ENCODE measurements around the gene SLC6A12. TPM values are rescaled to one million over a fixed set of nuclear protein-coding genes. Genes with fewer than 3 reads are reported as not detected.

SLC6A12 gene
- total RNA-seq, 2 experiments from 2014 or later = not detected

DNA sequence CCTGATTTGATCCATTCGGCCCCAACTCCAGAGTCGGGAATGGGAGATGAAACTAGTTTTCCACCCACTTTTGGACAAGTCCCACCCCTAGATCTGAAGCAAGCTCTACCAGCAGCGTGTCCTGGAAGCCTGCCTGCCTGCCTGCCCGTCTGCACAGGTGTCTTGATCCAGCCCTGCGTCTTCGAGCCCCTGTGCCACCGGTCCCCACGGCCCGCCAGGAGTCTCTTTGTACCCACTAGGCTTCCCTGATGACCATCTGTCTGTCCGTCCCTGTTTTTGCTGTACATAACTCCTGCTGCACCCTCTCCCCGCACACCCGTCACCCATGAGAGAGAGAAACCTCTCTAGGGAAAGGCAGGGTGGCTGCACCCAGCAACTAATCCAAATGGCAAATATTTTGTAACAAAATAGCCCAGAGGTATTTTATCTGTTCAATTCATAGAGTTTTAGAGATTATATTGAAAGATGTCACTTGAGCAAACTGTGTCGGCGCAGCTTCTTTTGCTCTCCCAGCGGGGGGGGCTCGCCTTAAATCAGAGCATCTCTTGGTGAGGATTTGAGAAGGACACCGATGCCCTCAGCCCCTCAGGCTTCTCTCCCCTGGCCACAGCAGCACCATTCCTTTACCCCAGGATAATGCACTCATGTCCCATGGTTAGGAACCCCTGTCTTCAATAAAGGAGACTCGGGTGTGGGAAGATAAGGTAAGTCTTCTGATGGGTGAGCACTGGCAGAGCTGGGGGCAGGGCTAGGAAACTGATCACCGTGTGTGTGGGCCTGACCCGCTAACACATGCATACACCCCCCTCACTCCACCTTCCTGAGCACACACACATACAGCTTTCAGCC lies 35.8 kb downstream of the SLC6A12 start:
- no peak for DNase-seq
- Mint-ChIP-seq H3K4me3 (no peak overlapping the region), H3K27me3 (ENCODE audit: low read depth) (peaks cover 2% of the 10 kb centered on the region), H3K4me1 (ENCODE audit: low read depth) (peaks cover 13% of the 10 kb centered on the region), H3K36me3 (ENCODE audit: low read depth) (no peaks in the 10 kb centered on the region), H3K27ac (no peak overlapping the region), H3K9me3 (ENCODE audit: insufficient read depth) (no peaks in the 10 kb centered on the region)
- ATAC-seq = no peak
- ChIA-PET CTCF (no interaction called here), POLR2A (no interaction called here)

DNA sequence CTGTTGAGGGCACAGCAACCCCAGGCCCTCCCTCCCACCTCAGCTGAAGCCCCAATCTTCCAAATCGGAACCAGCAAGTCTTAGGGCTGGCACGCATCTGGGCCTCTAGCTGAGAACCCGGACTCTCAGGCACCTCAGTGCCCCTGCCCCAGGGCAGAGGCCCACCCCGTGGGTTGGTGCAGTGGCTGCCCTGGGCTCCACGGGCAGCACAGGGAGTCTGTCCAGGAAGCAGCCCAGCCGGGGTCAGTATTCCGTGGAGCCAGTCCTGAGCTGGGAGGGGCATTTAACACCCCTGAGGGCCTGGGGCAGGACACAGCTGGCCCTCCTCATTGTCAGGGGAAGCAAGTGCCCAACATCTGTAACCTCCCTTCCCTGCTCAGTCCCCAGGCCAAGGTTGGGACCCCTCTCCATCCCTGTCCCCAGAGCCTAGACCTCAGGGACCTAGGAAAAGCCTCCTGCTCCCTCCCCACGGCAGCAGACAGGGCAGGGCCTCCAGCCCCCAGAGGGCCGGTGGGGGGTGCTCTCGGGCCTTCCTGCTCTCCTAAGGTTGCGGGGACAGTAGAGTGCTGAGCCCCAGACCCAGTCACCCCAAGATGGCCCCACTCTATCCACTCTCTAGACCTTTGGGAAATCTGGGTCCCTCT lies 36.5 kb downstream of the SLC6A12 start:
- H3K27me3 Mint-ChIP-seq (ENCODE audit: low read depth) = no peaks in the 10 kb centered on the region
- H3K4me1 Mint-ChIP-seq (ENCODE audit: low read depth) = peaks cover 13% of the 10 kb centered on the region
- ATAC-seq = no peak
- no peak overlapping the region for H3K27ac Mint-ChIP-seq
- no peak overlapping the region for H3K4me3 Mint-ChIP-seq
- H3K36me3 Mint-ChIP-seq (ENCODE audit: low read depth) = no peaks in the 10 kb centered on the region
- DNase-seq = no peak
- H3K9me3 Mint-ChIP-seq (ENCODE audit: insufficient read depth) = no peaks in the 10 kb centered on the region
- CTCF ChIA-PET = no interaction called here
- POLR2A ChIA-PET = no interaction called here

DNA sequence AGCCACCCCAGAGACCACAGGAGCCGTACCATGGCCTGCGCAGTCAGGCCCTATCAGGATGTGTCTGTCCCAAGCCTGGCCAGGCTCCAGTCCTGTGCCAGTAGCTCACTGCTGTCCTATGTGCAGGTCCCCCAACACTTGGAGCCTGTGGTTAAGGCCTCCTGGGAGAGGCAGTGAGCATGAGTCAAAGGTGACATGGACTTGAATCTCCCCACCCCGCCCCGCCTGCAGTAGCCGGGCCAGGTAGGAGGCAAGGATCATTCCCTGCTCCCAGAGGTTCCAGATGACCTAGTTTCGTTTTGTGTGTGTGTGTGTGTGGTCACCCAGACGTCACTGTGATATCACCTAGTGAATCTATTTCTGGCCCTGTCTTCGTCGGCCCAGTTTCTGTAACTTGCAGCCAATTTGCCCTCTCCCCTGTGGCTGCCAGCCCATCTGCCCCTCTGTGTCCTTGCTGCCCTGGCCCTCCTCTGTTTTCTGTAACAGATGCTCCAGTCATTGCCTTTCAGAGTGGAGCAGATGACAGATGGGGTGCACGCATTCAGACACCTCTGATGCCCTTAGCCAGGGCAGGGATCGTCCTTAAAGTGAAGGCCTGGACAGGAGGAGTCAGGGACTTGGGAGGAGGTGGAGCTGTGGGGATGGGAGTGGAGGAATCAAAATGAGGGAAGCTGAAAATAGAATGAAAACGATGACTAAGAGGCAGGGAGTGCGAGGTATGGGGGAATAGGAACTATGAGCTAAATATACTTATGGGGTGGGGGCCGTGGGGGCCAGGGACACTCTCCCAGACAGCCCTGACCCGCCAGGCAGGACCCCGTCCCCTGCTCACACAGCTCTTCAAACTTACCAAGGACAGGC lies 37.4 kb downstream of the SLC6A12 start:
- H3K4me3 Mint-ChIP-seq = no peak overlapping the region
- H3K36me3 Mint-ChIP-seq (ENCODE audit: low read depth) = no peaks in the 10 kb centered on the region
- DNase-seq (no peak), ATAC-seq (no peak)
- H3K27ac Mint-ChIP-seq = no peak overlapping the region
- POLR2A ChIA-PET = no interaction called here
- H3K9me3 Mint-ChIP-seq (ENCODE audit: insufficient read depth) = no peaks in the 10 kb centered on the region
- CTCF ChIA-PET = no interaction called here
- peaks cover 13% of the 10 kb centered on the region for H3K4me1 Mint-ChIP-seq (ENCODE audit: low read depth)
- H3K27me3 Mint-ChIP-seq (ENCODE audit: low read depth) = no peaks in the 10 kb centered on the region

DNA sequence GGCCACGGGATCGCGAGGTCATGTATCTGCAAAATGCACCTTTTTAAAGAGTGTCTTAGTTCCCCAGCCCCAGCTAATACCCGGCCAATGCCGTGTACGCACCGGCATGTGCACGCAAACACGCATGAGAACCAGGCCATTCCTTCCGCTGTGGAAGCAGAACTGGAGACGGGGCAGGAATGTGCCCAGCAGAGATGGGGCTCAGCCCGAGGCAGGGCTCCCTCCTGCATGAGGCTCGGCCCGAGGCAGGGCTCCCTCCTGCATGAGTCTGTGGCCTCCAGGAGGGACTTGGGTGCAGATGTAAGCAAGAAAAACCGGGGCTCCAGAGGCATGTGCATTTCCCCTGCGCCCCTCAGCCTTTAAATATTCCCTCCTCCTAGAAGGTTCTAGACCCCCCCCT lies 38.2 kb downstream of the SLC6A12 start:
- ChIA-PET CTCF (no interaction called here), POLR2A (no interaction called here)
- Mint-ChIP-seq H3K27me3 (ENCODE audit: low read depth) (no peaks in the 10 kb centered on the region), H3K27ac (no peak overlapping the region), H3K9me3 (ENCODE audit: insufficient read depth) (no peaks in the 10 kb centered on the region), H3K4me3 (no peak overlapping the region), H3K36me3 (ENCODE audit: low read depth) (no peaks in the 10 kb centered on the region), H3K4me1 (ENCODE audit: low read depth) (peaks cover 11% of the 10 kb centered on the region)
- no peak for ATAC-seq
- no peak for DNase-seq

DNA sequence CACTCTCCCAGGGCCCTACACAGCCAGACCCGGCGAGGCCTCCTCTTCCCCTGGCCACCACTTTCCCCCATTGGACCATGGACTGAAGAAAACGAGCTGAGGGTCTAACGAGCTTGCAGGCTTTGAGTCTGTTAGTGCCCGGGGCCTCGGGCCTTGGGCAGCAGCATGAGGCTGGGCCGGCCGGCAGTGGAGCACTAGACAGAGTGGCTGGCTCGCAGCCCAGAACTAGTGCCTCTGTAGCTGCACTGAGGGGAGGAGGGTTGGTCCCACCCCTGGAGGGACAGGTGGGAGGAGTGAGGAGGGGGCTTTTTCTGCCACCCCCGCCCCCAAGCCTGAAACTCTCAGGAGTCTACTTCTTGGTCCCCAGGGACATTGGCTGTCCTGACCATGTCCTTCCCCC lies 38.7 kb downstream of the SLC6A12 start:
- ATAC-seq (no peak), DNase-seq (no peak)
- H3K36me3 Mint-ChIP-seq (ENCODE audit: low read depth) = no peaks in the 10 kb centered on the region
- no peak overlapping the region for H3K4me3 Mint-ChIP-seq
- H3K27ac Mint-ChIP-seq = no peak overlapping the region
- peaks cover 6% of the 10 kb centered on the region for H3K4me1 Mint-ChIP-seq (ENCODE audit: low read depth)
- POLR2A ChIA-PET = no interaction called here
- no peaks in the 10 kb centered on the region for H3K9me3 Mint-ChIP-seq (ENCODE audit: insufficient read depth)
- CTCF ChIA-PET = no interaction called here
- H3K27me3 Mint-ChIP-seq (ENCODE audit: low read depth) = no peaks in the 10 kb centered on the region

DNA sequence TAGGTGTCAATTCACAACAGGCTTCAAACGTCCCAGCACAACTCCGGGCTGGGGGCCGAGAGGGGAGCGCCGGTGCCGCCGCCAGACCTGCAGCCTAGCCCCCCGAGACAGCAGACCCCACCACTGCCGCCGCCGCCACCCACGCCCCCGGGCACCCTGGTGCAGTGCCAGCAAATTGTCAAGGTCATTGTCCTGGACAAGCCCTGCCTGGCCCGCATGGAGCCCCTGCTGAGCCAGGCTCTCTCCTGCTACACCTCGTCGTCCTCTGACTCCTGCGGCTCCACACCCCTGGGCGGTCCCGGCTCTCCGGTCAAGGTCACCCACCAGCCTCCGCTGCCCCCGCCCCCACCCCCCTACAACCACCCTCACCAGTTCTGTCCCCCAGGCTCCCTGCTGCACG lies 39.4 kb downstream of the SLC6A12 start:
- no peaks in the 10 kb centered on the region for H3K27me3 Mint-ChIP-seq (ENCODE audit: low read depth)
- no peak overlapping the region for H3K4me3 Mint-ChIP-seq
- H3K36me3 Mint-ChIP-seq (ENCODE audit: low read depth) = no peaks in the 10 kb centered on the region
- H3K4me1 Mint-ChIP-seq (ENCODE audit: low read depth) = peaks cover 3% of the 10 kb centered on the region
- H3K27ac Mint-ChIP-seq = no peak overlapping the region
- ChIA-PET CTCF (no interaction called here), POLR2A (no interaction called here)
- H3K9me3 Mint-ChIP-seq (ENCODE audit: insufficient read depth) = no peaks in the 10 kb centered on the region
- DNase-seq (no peak), ATAC-seq (no peak)

DNA sequence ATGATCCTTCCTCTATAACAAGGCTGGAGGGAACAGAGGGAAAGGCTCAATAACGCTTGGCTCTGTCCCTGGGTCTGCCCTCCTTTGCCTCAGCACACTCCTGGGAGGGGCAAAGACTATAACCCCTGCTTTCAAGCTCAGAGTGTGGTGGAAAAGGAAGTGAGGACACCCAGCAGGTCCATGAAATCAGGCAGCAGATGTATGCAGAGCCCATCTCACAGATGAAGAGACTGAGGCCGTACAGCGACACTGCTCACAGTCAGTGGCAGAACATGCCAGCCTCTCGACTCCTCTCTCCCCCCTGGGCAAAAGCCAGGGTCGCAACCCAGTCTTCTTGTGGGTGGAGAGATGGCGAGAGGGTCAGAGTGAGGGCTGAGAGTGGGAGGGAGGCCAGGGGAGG lies 39.8 kb downstream of the SLC6A12 start:
- CTCF ChIA-PET = no interaction called here
- ATAC-seq = no peak
- H3K27me3 Mint-ChIP-seq (ENCODE audit: low read depth) = no peaks in the 10 kb centered on the region

DNA sequence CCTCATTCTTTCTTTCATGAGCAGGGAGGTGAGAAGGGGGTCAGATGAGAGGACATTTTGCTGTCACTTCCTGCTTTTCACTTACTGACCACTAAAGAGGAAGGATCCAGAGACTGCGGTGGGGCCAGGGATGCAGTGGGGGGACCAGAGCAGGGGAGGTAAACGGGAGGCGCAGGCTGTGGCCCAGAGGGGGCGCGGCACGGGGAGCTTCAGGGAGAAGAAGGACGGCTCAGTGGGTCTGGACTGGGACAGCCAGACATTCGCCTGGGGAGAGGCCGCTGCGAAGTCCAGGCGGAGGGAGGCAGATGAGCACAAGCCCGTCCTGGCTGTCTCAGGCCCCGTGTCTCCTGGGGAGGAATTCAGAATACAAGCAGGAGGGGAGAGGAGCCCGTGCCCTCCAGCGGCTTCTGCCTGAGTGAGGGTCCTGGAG lies 41.2 kb downstream of the SLC6A12 start:
- Mint-ChIP-seq H3K36me3 (ENCODE audit: low read depth) (no peaks in the 10 kb centered on the region), H3K27ac (no peak overlapping the region), H3K27me3 (ENCODE audit: low read depth) (no peaks in the 10 kb centered on the region), H3K4me1 (ENCODE audit: low read depth) (peaks cover 21% of the 10 kb centered on the region), H3K4me3 (no peak overlapping the region), H3K9me3 (ENCODE audit: insufficient read depth) (no peaks in the 10 kb centered on the region)
- ChIA-PET CTCF (no interaction called here), POLR2A (no interaction called here)
- DNase-seq = no peak
- no peak for ATAC-seq

More for the DNA sequence above, 39.8 kb downstream of the SLC6A12 start:
- Mint-ChIP-seq H3K4me1 (ENCODE audit: low read depth) (peaks cover 7% of the 10 kb centered on the region), H3K36me3 (ENCODE audit: low read depth) (no peaks in the 10 kb centered on the region), H3K9me3 (ENCODE audit: insufficient read depth) (no peaks in the 10 kb centered on the region), H3K4me3 (no peak overlapping the region), H3K27ac (no peak overlapping the region)
- POLR2A ChIA-PET = no interaction called here
- no peak for DNase-seq

DNA sequence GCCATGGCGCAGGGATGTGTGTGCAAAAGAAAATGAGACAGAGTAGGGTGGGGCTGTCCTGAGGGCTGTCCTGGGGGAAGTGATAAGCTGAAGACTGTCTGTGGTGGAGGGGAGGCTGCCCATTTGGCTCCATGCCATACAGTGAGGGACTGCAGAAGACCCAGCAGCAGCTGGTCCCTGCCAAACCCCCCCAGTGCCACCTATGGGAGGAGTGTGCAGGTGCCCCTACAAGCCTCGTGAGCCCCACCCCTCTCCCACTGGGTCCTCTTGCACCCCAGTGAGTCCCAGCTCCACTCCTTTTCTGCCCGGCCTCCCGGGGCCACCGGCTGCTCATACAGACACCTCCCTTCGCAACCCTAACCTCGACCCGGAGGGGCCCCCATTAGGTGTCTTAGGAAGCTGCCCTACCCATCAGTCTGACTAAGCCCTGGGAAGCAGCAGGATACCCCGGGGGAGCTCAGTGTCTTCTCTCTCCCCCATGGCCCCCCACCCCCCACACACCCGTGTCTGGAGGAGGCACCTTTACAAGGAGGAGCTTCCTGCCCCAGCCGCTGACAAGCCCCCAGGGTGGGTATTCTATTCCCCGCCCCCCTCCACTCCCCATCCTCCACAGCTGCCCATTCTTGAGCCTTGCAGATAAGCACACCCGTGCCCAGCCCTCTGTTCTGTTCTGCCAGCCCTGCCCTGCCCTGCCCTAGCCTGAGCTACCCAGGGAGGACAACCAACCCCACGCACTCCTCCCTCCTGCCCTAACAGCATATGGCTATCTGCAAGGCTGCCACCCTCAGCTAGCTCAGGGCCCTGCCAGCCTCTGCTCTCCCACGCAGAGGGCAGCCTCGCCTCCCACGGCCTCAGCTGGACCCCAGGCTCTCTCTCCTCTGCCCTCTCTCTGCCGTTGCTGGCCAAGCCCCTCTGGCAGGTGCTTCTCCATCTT lies 41.9 kb downstream of the SLC6A12 start:
- H3K27me3 Mint-ChIP-seq (ENCODE audit: low read depth) = no peaks in the 10 kb centered on the region
- POLR2A ChIA-PET = no interaction called here
- no peak overlapping the region for H3K4me3 Mint-ChIP-seq
- H3K4me1 Mint-ChIP-seq (ENCODE audit: low read depth) = peaks cover 23% of the 10 kb centered on the region
- no peak for ATAC-seq
- H3K9me3 Mint-ChIP-seq (ENCODE audit: insufficient read depth) = no peaks in the 10 kb centered on the region
- no peak for DNase-seq
- no peaks in the 10 kb centered on the region for H3K36me3 Mint-ChIP-seq (ENCODE audit: low read depth)
- no peak overlapping the region for H3K27ac Mint-ChIP-seq
- CTCF ChIA-PET = no interaction called here

DNA sequence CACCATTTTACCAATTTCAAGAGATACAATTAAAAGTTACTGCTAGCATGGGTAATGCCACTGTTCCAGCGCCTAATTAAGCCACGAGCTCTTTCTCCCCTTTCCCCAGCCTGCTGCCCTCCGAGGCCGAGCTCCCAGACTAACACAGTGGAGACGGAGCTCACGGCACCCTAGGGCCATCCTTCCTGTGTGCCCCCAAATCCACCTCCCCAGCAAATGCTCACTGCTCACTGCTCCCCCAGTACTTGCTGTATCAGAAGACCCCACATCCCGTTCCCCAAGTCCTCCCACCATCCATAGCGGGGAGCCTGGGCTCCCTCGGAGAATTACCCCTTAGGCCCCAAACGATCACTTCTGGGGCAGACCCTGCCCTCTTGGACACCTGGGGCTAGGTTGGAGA lies 42.7 kb downstream of the SLC6A12 start:
- DNase-seq = no peak
- peaks cover 29% of the 10 kb centered on the region for H3K4me1 Mint-ChIP-seq (ENCODE audit: low read depth)
- ATAC-seq = no peak
- CTCF ChIA-PET = no interaction called here
- no peaks in the 10 kb centered on the region for H3K9me3 Mint-ChIP-seq (ENCODE audit: insufficient read depth)
- no peak overlapping the region for H3K4me3 Mint-ChIP-seq
- H3K36me3 Mint-ChIP-seq (ENCODE audit: low read depth) = no peaks in the 10 kb centered on the region
- POLR2A ChIA-PET = no interaction called here
- no peak overlapping the region for H3K27ac Mint-ChIP-seq
- no peaks in the 10 kb centered on the region for H3K27me3 Mint-ChIP-seq (ENCODE audit: low read depth)

DNA sequence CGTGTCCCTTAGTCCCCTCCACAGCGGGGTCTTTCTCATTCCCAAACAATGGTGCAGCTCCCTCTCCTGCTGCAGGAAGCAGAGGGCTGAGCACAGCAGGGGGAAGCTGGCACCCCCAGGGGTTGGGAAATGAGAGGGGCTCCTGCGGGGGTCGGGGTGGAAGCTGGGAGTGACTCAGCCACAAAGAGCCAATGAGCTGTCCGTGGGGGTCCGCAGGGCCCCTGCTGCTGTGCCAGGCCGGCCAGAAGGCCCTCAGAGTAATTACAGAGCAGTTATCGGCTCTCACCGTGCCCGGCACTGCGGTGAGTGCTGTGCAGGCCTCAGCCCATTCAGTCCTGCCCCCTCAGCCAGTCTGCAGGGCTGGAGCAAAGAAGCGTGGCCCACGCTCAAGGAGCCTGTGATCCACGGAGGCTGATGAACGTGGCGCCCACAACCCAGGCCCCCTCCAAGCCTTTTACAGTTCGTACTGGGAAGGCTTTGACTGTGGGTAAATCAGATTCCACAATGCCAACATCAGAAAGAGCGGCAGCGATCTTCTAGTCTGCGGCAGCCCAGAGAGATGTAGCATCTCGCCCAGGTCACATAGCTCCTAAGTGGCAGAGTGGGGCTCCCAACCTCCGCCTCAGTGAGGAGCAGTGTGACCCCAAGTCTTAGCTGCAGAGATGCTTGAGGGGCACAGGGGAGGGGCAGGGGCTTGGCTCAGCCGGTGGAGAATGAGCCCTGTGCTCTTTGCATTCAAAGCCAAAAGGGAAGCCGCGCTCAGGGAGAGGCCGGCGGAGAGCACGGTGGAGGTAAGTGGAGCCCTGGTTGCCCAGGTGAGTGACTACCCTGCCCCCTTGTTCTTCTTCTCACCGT lies 43.4 kb downstream of the SLC6A12 start:
- Mint-ChIP-seq H3K36me3 (ENCODE audit: low read depth) (no peaks in the 10 kb centered on the region), H3K4me1 (ENCODE audit: low read depth) (peaks cover 29% of the 10 kb centered on the region), H3K27me3 (ENCODE audit: low read depth) (no peaks in the 10 kb centered on the region), H3K9me3 (ENCODE audit: insufficient read depth) (no peaks in the 10 kb centered on the region), H3K4me3 (no peak overlapping the region), H3K27ac (no peak overlapping the region)
- DNase-seq (no peak), ATAC-seq (no peak)
- ChIA-PET POLR2A (no interaction called here), CTCF (interaction anchor here (1.3 kb wide), 1 partner anchor 49 kb away, joined by 4 read pairs; no protein-coding TSS in a partner anchor)

Measured in activated CD8-positive, alpha-beta T cell treated with anti-CD3 and anti-CD28 coated beads, Interleukin-2, amount 10 ng/mL, durations not matched to agents 7 days and 5 days (primary cell).